T-helper 1 cell (primary cell): ENCODE data around the gene DUSP15.
"Not testable (repeated sequence)": the region's sequence is repeated elsewhere in the genome, so short reads cannot be mapped to it uniquely, and the experiment has no call there.

ENCODE experiments used
- DNase-seq, 5 donors: peaks; one replicate each; pipeline ENCODE4 v3.0.0-alpha.2; 2012 to 2020

Gene DUSP15

DNA sequence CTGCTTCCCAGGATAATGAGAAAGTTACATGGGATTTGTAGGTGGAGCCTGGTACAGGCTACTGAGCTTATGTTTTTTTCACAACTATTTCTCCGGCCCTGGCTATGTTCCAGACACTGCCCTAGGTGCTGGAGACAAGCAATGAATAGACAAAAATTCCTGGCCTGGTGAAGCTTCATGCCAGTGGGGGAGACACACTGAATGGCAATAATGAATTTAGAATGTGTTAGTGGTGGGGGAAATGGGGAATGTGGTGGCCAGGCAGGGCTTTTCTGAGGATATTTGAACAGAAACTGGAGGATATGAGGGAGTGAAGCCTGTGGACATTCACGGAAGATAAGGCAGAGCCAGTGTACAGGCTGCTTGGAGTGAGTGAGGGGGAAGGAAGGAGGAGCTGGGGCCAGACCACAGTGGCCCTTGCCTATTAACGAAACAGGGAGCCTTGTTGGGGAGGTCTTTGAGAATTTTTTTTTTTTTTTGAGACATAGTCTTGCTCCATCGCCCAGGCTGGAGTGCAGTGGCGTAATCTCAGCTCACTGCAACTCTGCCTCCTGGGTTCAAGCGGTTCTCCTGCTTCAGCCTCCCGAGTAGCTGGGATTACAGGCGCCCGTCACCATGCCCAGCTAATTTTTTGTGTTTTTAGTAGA, 31.6 kb downstream of the DUSP15 start:
- DNase-seq: no peak

DNA sequence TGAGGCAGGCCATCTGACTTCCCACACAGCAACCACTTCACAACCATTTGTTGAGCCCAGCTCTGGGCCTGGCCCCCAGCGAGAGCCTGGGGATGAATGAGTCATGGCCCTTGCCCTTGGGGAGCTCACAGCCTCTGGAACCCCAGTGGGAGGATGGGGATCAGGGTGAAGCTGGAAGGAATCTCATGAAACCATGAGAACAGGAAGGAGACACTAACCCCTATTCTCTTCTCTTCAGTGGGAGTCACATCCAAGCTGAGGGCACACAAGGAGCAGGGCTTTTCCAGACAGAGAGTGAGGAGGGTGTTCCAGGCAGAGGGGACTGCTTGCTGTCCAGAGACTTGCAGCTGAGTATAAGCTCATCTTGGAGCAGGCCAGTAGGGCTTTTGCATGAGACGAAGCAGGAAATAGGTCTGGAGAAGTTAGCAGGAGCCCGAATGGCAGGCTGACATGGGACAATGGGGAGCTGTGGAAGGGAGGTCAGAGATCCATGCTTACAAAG, 32.4 kb downstream of the DUSP15 start:
- DNase-seq: no peak

DNA sequence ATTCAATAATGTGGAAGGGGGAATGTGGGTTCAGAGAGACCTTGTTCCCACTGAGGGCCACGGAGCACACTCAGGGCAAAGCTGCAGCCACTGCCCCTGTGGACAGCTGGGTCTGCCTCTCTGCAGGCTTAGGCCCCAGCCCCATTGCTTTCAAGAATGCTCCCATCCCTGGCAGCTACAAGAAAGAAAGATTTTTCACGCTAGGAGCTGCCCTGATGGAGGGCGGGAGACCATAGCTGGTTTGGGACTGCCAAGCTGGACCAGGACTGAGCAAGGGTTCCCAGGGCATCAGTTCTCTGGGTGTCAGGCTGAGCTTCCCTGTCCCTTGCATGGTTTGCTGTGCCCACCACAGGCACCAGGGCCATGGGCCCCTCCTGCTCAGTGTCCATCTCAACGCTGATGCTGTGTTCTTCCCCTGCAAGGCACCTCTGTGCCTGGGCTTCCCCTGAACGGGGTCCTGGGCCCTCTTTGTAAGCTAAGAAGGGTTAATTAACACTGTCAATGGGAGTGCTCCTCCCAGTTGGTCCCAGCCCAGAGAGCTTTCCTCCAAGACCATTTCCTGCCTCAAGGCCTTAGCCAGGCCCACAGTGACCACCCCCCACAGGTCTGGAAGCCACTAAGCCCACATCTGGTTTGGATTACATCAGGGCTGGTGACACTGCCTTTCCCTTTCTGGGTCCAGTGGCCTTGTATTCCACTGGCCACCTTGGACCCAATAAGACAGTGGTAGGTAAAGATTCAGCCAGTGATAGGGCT, 33.3 kb downstream of the DUSP15 start:
- no peak for DNase-seq

DNA sequence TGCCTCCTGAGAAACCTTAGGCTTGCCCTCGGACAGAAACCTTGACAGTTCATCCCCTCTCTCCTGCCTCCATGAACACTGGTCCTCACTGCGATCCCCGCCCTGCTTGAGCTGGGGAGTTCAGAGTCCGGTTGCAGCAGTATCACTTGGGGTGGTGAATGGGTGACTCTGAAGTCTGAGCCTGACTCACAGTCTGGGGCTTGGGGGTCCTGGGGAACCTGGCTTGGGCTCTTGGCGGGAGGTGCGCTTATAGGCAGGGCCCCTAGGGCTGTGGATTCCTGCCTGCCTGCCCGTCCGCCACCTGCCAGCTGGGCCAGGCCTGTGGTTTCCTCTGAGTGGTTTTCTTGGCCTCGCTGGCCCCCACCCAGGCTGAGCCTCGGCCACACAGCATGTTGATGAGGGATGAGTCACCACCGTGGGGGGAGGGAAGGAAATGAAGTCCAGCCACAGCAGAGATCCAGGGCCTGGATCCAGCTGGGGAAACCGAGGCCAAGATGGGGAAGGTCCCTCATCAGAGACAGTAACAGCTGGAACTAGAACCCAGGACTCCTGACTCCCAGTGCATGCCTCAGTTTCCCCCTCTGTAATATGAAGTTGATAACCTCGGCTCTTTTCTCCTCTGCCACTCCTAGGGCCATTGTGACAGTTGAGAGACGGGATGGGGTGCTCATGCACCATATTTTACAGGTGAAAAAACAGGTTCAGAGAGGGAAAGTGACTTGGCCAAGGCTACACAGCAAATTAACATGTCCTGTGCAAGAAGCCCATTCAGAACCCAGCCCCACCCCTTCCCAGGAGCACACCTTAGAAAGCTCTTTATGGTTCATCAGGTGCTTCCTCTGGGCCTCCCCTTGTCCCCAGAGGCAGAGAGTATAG, 34.1 kb downstream of the DUSP15 start:
- peak in 1 of 5 donors; percentile 49 for DNase-seq

DNA sequence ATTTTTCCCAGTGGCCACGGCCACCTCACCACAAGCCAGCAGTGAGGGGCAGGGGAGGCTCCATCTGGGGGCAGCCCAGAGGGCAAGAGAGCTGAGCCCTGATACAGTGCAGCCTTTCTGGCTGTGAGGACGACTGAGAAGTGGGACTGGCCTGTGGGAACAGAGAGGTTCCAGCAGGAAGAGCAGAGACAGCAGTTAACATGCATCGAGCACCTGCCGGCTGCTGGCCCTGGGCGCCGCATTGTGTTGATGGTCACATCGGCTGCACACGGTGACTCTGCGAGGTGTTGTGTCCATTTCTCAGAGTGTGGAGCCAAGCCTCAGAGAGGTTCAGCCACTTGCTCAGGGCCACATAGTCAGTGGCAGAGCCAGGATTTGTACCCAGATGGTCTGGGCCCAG, 34.8 kb downstream of the DUSP15 start:
- DNase-seq: no peak

DNA sequence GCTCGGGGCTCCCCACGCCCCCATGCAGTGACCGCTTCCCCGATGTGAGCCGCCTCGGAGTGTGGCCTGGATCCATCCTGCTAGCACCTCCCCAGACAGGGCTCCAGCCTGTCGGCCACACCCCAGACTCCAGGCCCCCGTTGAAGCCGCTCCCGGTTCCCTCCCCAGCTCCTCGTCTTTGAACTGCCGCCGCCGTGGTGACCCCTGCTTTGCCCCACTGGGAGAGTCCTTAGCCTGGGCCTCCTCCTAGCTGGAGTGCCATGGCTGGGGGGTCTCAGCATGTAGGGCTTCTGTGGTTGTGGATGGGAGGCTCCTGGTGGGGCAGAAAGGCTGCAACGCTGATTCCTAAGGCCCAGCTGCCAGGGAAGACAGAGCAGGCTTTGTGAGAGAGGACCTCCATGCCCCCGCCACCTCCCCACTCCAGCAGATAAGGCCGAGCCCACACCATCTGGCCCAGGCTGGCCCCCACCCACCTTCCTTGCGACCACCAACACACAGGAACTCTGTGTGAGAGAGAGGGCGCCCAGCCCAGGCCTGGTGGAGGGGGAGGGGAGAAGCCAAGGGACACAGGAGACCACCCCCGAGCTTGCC, 36.3 kb downstream of the DUSP15 start:
- DNase-seq: no peak

DNA sequence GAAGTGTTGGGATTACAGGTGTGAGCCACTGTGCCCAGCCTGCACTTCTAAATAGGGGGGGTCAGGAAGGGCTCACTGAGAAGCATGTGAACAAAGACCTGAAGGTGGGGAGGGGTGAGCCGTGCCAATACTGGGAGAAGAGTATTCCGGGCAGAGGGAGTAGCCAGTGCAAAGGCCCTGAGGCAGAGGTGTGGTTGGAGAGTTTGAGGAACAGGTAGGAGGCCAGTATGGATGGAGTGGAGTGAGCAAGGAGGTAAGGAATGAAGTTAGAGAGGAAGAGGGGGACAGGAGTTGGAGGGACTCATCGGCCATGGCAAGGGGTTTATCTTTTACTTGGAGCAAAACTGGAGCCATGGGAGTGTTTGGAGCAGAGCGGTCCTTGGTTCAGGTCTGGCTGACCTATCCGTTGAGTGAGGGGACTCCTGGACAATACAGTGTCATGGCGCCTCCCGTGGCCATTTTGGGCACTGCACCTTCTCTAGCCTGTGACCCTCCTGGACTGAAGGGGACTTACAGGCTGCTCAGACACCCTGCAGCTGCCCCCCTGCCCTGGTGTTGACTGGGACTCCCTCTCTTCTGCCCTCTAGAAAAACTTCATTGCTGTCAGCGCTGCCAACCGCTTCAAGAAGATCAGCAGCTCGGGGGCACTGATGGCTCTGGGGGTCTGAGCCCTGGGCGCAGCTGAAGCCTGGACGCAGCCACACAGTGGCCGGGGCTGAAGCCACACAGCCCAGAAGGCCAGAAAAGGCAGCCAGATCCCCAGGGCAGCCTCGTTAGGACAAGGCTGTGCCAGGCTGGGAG, 37.0 kb downstream of the DUSP15 start:
- DNase-seq: peak; percentile 30 to 46 (median 31)

DNA sequence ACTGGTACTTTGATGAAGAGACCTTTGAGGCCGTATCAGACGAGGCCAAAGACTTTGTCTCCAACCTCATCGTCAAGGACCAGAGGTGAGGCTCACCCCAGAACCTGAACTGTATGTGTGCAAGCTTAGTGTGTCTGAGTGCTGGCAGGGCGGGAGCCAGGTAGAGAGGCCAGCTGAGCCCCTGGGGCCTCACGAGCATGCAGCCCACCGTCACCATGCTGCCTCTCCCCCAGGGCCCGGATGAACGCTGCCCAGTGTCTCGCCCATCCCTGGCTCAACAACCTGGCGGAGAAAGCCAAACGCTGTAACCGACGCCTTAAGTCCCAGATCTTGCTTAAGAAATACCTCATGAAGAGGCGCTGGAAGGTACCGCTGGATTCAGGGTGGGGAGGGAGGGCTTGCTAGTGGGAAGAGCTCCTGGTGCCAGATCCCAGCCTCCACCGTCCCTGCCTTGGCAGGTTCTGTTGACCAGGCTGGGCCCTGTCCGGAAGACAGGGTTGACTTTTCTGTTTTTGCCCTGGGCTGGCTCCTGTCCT, 38.5 kb downstream of the DUSP15 start:
- DNase-seq: no peak

DNA sequence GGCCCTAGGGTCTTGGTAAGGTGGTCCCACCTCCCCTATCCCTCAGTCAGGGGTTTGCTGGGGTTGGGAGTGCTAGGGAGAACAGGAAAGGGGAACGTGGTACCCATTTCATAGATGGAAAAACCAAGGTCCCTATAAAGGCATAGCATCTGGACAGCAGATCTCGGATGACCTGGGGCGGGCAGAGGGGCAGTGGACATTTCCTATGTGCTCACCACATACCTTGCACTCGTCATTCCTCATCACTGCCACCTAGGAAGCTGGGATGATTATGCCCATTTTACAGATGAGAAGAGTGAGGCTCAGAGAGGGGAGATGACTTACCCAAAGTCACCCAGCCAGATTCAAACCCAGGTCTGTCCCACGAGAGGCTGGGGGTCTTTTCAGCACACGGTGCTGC, 39.1 kb downstream of the DUSP15 start:
- no peak for DNase-seq

DNA sequence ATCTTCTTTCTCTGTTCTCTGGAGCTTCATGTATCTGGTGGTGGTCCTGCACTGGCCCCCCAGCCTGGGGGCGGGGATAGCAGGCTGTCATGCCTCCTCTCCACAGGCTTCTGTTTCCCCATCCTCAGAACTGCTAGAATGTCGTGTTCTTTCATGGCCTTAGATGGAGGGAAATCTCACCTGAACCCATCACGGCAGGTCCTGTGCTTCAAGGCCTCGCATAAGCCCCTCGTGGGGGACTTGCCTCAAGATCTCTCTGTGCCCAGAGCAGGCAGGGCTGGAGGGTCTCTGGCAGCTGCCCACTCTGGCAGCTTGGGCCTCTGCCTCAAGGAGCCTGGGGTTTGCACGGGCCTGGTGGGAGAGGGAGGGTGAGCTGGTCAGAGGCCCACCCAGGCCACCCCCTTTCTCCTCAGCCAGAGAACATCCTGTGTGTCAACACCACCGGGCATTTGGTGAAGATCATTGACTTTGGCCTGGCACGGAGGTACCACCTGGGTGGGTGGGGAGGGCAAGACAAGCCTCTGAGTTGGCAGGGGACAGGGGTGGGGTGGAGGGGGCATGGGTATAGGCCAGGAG, 39.8 kb downstream of the DUSP15 start:
- no peak for DNase-seq

DNA sequence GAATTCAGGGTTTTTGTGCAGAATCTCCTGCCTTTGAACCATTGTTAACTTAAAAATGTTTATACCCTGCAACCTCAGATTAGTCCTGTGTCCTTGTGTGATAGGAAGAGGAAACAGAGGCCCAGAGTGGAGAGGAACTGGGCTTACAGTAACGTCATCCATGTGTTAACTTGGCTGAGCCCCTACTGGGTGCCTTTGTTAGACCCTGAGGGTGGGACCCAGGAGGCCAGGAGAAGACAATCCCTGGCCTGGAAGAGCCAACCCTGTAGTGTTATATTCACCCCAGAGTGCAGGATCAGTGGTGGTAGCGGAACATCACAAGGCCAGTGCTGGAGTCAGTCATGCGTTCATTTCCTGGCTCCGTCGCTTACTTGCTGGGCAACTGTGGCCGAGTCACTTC, 40.6 kb downstream of the DUSP15 start:
- no peak for DNase-seq

DNA sequence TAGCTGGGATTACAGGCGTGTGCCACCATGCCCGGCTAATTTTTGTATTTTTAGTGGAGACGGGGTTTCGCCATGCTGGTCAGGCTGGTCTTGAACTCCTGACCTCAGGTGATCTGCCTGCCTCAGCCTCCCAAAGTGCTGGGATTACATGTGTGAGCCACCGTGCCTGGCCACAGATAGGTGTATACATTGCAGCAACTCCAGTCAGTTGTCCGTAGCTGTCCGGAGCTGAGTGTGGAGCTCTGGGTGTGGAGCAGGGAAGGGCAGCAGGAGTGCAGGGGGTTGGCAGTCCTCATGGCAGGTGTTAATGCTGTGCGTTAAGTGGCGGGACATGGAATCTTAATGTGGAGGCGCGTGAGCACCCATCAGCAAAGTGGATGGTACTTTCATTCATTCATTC, 42.3 kb downstream of the DUSP15 start:
- not testable (repeated sequence) for DNase-seq

DNA sequence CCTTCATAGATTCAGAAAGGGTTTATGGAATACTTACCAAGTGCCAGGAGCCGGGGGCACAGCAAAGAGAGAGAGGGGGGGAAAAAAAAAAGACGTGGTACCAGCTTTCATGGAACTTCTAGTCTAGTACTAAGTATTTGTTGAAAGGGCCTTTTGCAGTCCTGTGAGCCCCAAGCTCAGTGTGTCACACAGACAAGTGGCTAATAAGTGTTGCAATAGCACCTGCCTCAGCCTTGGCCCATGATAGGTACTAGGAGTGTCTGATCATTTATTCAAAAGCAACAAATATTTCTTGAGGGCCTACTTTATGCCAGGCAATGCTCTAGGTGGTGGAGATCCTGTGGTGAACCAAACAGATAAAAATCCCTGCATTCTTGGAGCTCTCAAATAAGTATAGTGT, 43.3 kb downstream of the DUSP15 start:
- no peak for DNase-seq

DNA sequence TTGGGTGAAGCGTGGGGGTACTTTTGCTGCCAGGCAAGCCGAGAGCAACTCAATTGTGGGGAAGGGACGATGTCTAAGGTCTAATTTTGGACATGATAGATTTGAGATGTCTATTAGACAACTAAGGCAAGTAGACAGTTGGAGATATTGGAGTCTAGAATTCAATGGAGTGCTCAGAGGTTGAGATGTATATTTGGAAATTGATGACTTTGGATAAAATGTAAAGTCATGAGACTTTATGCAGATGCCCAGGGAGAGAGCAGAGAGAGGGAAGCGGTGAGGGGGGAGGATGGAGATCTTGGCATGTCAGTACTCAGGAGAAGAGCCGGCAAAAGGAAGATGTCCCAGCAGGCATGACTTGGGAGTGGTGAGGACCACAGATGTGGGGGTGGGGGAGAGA, 44.3 kb downstream of the DUSP15 start:
- DNase-seq: no peak

DNA sequence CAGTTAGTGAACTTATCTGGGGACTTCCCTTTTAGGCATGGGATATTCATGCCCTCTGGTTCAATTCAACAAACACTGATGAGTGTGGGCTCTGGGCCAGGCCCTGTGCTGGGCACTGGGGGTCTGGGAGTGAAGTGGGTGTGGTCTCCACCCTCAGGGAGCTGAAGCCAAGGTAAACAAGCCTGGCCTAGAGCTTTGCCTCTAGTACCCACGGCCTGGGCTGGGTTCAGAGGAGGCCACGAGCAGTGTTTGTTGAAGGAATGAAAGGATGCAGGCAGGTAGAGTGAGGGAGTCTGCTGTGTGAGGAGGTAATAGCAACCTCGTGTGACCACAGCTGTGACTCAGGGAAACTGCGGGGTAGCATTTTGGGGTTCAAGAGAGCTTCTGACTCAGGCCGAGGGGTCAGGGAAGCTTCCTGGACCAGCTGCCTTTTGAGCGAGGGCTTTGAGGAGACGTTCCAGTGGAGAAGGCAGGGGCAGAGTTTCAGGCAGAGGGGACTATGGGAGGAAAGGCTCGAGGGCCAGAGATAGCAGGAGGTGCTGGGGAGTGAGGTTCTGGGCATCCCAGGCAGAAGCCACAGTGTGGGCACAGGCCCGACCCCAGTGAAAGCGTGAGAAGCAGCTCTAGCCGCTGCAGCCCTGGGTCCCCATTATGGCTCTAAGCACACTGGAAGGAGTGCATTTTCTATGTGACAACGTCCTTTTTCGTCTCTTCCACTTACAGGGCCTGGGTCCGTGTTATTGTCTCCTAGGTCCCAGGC, 45.6 kb downstream of the DUSP15 start:
- DNase-seq: no peak

DNA sequence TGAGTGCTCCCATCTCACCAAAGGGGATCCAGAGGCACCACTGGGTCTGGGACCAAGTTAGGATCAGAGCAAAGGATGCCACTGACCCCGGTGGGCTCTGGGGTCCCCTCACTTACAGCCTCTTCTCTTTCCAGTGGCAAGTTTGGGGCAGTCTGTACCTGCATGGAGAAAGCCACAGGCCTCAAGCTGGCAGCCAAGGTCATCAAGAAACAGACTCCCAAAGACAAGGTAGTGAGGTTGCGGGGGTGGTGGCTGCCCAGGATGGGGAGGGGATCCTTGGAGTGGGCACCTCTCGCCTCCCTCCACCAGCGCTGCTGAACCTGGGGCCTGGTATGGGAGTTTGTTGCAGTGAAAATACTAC, 46.2 kb downstream of the DUSP15 start:
- no peak for DNase-seq

DNA sequence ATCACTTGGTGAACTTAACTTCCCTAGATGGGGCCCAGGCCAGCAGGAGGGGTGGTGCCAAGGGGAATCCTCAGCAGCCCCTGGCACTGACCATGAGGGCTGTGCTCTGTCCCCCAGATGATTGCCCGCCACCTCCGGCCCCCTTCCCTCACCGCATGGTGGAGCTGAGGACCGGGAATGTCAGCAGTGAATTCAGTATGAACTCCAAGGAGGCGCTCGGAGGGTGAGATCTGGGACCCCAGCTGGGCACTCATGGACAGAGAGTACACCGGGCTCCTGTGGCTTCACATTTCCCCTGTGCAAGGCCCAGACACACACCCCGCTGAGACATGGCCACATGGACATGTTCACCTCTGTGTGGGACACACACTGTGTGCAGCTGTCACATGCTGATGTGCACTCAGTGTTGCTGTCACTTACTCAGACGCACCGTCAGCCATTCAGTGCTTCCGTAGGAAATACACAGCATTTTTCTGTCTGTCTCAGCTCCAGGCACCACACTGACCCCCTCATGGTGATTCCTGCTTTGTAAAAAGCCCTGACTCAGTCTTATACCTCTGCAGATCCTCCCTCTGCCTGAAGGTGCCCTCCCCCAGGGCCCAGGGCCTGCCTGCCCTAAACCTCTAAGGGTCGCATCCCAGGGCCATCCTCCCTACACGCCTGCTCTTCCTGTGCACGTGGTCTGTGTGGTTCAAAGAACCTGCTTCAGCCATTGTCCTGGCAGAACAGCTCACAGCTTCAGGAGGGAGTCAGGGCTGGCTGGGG, 46.8 kb downstream of the DUSP15 start:
- DNase-seq: no peak

DNA sequence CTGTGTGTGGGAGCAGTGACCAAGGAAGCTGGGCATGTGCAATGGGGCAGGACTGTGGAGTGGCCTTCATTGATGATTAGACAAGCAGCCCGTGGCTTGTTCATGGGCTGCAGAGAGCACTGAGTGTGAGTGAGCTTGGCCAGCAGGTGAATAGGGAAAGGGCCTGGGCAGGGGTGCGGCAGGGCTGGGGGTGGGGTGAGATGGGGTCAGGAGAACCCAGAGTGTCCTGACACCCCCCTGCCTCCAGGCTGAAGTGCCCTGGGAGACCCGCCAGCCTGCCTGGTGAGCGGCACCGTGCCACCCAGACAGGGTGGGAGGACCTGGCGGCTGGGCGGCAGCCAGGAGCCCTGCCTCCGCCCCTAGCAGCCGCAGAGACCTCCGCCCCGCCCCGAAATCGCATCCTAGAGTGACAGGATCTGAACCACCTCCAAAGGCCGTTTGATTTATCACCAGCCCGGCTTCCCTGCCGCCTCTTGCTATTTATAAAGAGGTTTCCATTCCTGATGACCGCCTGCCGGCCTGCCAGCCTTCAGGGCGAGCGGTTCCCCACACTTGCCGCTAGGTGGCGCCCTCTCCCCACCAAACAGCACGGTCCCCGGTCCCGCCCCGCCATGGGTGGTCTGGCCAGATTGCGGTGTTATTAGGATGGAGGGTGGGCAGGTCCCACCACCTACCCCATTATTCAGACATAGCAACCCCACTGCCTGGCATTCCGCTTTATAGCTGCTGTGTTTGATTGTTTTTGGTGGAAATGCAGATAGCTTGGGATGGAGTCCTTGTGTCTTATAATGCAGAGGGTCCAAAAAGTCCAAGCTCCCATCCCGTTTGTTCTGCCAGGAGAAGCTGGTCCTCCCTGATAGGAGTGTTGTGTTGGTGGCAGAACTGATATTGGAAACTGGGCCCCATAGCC, 47.7 kb downstream of the DUSP15 start:
- DNase-seq: peak; percentile 46 to 73 (median 64)

DNA sequence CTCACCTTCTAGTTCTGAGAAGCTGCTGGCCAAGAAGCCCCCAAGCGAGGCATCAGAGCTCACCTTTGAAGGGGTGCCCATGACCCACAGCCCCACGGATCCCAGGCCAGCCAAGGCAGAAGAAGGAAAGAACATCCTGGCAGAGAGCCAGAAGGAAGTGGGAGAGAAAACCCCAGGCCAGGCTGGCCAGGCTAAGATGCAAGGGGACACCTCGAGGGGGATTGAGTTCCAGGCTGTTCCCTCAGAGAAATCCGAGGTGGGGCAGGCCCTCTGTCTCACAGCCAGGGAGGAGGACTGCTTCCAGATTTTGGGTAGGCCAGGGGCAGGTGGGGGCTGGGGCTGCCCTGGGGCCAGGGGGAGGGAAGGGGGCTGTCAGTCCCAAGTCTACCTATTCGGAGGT, 48.9 kb downstream of the DUSP15 start:
- DNase-seq: no peak
